HepG2 (cell line): ENCODE data around the gene SLIT1. TPM values are rescaled to one million over a fixed set of nuclear protein-coding genes. Genes with fewer than 3 reads are reported as not detected.
A peak's percentile ranks its signal among the peaks of the same experiment; 100 is the strongest.

ENCODE experiments used
- ATAC-seq: fragments of 200-7000 bp; cut with Tn5 transposase; 3 replicates; pipeline ENCODE4 v1.9.1; 2020; ENCODE audit warnings: mild to moderate bottlenecking, moderate library complexity
- BruUV-seq: library from RNA; stranded (reverse); fragments of 400-500 nt; replicated peaks from 2 replicates; lab custom pipeline; 2021; lab: Mats Ljungman, UMichigan
- CTCF ChIA-PET: fragments of 300-600 bp; formaldehyde crosslinking; extraction: SDS; loops from one replicate; lab custom pipeline; 2021; ENCODE audit warnings: low total read pairs, inconsistent platforms, low intra/inter-chr PET ratio; lab: Yijun Ruan, JAX
- POLR2A ChIA-PET: fragments of 350-600 bp; sonication (Branson Sonifier 250); formaldehyde crosslinking; loops from one replicate; lab custom pipeline; 2020; ENCODE audit warnings: antibody characterized with exemption, inconsistent platforms; lab: Yijun Ruan, JAX
- DNase-seq: peaks from one replicate; pipeline ENCODE4 v3.0.0-alpha.2; 2015; ENCODE audit warnings: low spot score
- FAIRE-seq: peaks from 3 replicates; lab custom pipeline; 2011; peaks lifted over from hg19 to GRCh38; lab: Jason Lieb, UNC
- H2AFZ ChIP-seq: one replicate; pipeline ENCODE4 v1.6.1; 2011; ENCODE audit warnings: low read length, inconsistent platforms
- H3K27ac ChIP-seq: fragments of 300-600 bp; 3 replicates; pipeline ENCODE4 v1.8.0; 2011; ENCODE audit warnings: mixed run types, mild to moderate bottlenecking, mixed read lengths, low read length, inconsistent platforms; ENCODE audit not compliant: insufficient read depth; ENCODE audit errors: extremely low read length
- H3K27me3 ChIP-seq, 2 experiments: fragments of 200-600 bp in 1 of 2; 2 replicates in 1 of 2; 3 replicates in 1 of 2; pipeline versions ENCODE4 v1.6.0 to v1.8.0; 2011; ENCODE audit warnings: low read length in 2 of 2, mild to moderate bottlenecking in 2 of 2, moderate library complexity in 2 of 2, inconsistent platforms in 1 of 2; ENCODE audit not compliant: insufficient read depth in 2 of 2, control insufficient read depth in 1 of 2
- H3K36me3 ChIP-seq, 2 experiments: fragments of 200-600 bp in 1 of 2; replicated peaks in 1 of 2; 2 replicates in 1 of 2; 3 replicates in 1 of 2; pipeline versions ENCODE4 v1.5.1 to v1.8.0; 2011; ENCODE audit warnings: low read length in 2 of 2, inconsistent platforms in 1 of 2; ENCODE audit not compliant: insufficient read depth in 2 of 2, control insufficient read depth in 1 of 2
- H3K4me1 ChIP-seq: 2 replicates; pipeline ENCODE4 v1.5.1; 2012; ENCODE audit warnings: low read length, inconsistent platforms; ENCODE audit not compliant: insufficient read depth
- H3K4me2 ChIP-seq: 2 replicates; pipeline ENCODE4 v1.6.0; 2011; ENCODE audit warnings: low read depth, low read length, inconsistent platforms
- H3K4me3 ChIP-seq, 3 experiments: fragments of 200-600 bp in 1 of 3; sonication (generic), shearing (Covaris generic) in 1 of 3; replicated peaks in 1 of 3; 2 replicates each; pipeline ENCODE4 v1.5.1; 2011 to 2016; ENCODE audit warnings: low read length in 3 of 3, inconsistent platforms in 2 of 3, low read depth in 2 of 3, mild to moderate bottlenecking in 2 of 3, control low read depth in 1 of 3, mixed read lengths in 1 of 3; ENCODE audit not compliant: insufficient read depth in 1 of 3
- H3K79me2 ChIP-seq: one replicate; pipeline ENCODE4 v1.6.1; 2011; ENCODE audit warnings: low read length, inconsistent platforms; ENCODE audit not compliant: insufficient read depth
- H3K9ac ChIP-seq: 2 replicates; pipeline ENCODE4 v1.6.0; 2011; ENCODE audit warnings: mild to moderate bottlenecking, low read depth, low read length, inconsistent platforms; ENCODE audit not compliant: insufficient read depth
- H3K9me3 ChIP-seq: 2 replicates; pipeline ENCODE4 v1.5.1; 2012; ENCODE audit warnings: mild to moderate bottlenecking, low read length
- H4K20me1 ChIP-seq: 2 replicates; pipeline ENCODE4 v1.6.0; 2011; ENCODE audit warnings: inconsistent platforms, mild to moderate bottlenecking, low read length, moderate library complexity; ENCODE audit not compliant: insufficient read depth
- HMGXB4 ChIP-seq, 2 experiments: sonication (generic) in 1 of 2; formaldehyde crosslinking in 1 of 2; IDR thresholded peaks; 2 replicates each; pipeline versions ENCODE4 v1.4.0 to v1.6.1; 2018 to 2020; ENCODE audit warnings: missing genetic modification reagents in 2 of 2, borderline replicate concordance in 1 of 2, low read depth in 1 of 2, mild to moderate bottlenecking in 1 of 2, missing biosample characterization in 1 of 2
- HOMEZ ChIP-seq: IDR thresholded peaks from 2 replicates; pipeline ENCODE4 v1.6.1; 2016; ENCODE audit warnings: low read depth
- MAX ChIP-seq: IDR thresholded peaks from 2 replicates; pipeline ENCODE4 v1.6.1; 2012; ENCODE audit warnings: inconsistent platforms
- PHF8 ChIP-seq: sonication (generic); formaldehyde crosslinking; IDR thresholded peaks from 2 replicates; pipeline ENCODE4 v1.5.0; 2020; ENCODE audit warnings: missing genetic modification reagents
- REXO4 ChIP-seq: sonication (generic); formaldehyde crosslinking; IDR thresholded peaks from 2 replicates; pipeline ENCODE4 v1.8.0; 2022; ENCODE audit warnings: missing genetic modification reagents, mild to moderate bottlenecking, borderline replicate concordance
- ZBTB3 ChIP-seq: sonication (generic); formaldehyde crosslinking; IDR thresholded peaks from 2 replicates; pipeline ENCODE4 v1.4.0; 2020; ENCODE audit warnings: low read depth, mild to moderate bottlenecking, moderate library complexity, missing genetic modification reagents, borderline replicate concordance
- ZNF121 ChIP-seq: sonication (generic); formaldehyde crosslinking; IDR thresholded peaks from 2 replicates; pipeline ENCODE4 v1.5.0; 2020; ENCODE audit warnings: mild to moderate bottlenecking, missing genetic modification reagents
- ZNF24 ChIP-seq: fragments of 450-650 bp; IDR thresholded peaks from 2 replicates; pipeline ENCODE4 v1.6.1; 2017; ENCODE audit warnings: antibody characterized with exemption, mild to moderate bottlenecking
- WGBS: methylation state at CpG from one replicate; pipeline ENCODE4 v1.1.6; 2017; ENCODE audit warnings: low lambda C conversion rate; 5-methylcytosine and 5-hydroxymethylcytosine counted together
- in situ Hi-C: cut with HindIII; loops from 2 replicates; pipeline ENCODE4 v1.10.0; 2017; ENCODE audit warnings: low pct_unique_long_range_greater_than_20kb; ENCODE audit not compliant: extremely low pct_ligation_motif_present
- intact Hi-C: fragments of 100-400 bp; cut with micrococcal nuclease; formaldehyde crosslinking; loops from one replicate; pipeline ENCODE4 v1.10.0; 2022; ENCODE audit not compliant: unreplicated experiment
- polyA plus RNA-seq, 8 experiments: library from polyadenylated mRNA; depleted of rRNA in 3 of 8; stranded (reverse) in 7 of 8; unstranded in 1 of 8; fragments of >200 nt; fragmentation: Illumina TruSeq in 4 of 8; extraction: Trizol in 4 of 8; gene quantifications; 2 replicates each; pipeline versions ENCODE4 v1.2.1 to v1.2.3, GENCODE V29; 2011 to 2016; ENCODE audit warnings: low read depth in 4 of 8, missing spikeins in 1 of 8, mixed read lengths in 1 of 8; ENCODE audit not compliant: insufficient read depth in 1 of 8
- total RNA-seq, 5 experiments: library from RNA; depleted of rRNA; stranded (reverse); fragments of >200 nt; fragmentation: Illumina TruSeq; extraction: Trizol; gene quantifications; 2 replicates each; pipeline ENCODE4 v1.2.3, GENCODE V29; 2016; ENCODE audit warnings: low read depth in 1 of 5
- TF ChIP-seq, protein P1 (sequence below): sonication (generic); formaldehyde crosslinking; conservative IDR thresholded peaks from 2 replicates; pipeline ENCODE4 v1.5.0; 2020; ENCODE audit warnings: missing genetic modification reagents
- TF ChIP-seq, protein P2 (sequence below): sonication (generic); formaldehyde crosslinking; IDR thresholded peaks from 2 replicates; pipeline ENCODE4 v1.4.0; 2020; ENCODE audit warnings: missing genetic modification reagents
- TF ChIP-seq, protein P3 (sequence below): IDR thresholded peaks from 2 replicates; pipeline ENCODE4 v1.6.1; 2016; ENCODE audit warnings: low read depth, borderline replicate concordance
- TF ChIP-seq, protein P4 (sequence below): sonication (generic); formaldehyde crosslinking; IDR thresholded peaks from 2 replicates; pipeline ENCODE4 v1.8.0; 2022; ENCODE audit warnings: low read depth, missing genetic modification reagents

Gene SLIT1
- total and polyA plus RNA-seq, 2 of the 13 experiments (the other 11 are each of a cell fraction or from before 2014, with no cell fraction given), result 0.09 to 0.33 TPM

GRCh38 chr10:97072851-97073665 is 112.7 kb downstream of the SLIT1 start (continued):
- TF ChIP-seq MAX (no peak), ZNF121 (CRISPR knock-in tag) (no peak), HMGXB4 (CRISPR knock-in tag; IDR thresholded peaks at IDR 0.05; ENCODE audit: borderline replicate concordance in 1 of 2, low read depth in 1 of 2) (0 out of 4 replicates have a peak, but pooled peaks of 1 of the 2 experiments have one; percentile 26), PHF8 (no peak), REXO4 (CRISPR knock-in tag) (no peak)
- TF ChIP-seq, protein P1, sequence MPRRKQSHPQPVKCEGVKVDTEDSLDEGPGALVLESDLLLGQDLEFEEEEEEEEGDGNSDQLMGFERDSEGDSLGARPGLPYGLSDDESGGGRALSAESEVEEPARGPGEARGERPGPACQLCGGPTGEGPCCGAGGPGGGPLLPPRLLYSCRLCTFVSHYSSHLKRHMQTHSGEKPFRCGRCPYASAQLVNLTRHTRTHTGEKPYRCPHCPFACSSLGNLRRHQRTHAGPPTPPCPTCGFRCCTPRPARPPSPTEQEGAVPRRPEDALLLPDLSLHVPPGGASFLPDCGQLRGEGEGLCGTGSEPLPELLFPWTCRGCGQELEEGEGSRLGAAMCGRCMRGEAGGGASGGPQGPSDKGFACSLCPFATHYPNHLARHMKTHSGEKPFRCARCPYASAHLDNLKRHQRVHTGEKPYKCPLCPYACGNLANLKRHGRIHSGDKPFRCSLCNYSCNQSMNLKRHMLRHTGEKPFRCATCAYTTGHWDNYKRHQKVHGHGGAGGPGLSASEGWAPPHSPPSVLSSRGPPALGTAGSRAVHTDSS, result no peak

GRCh38 chr10:97071496-97071895 is 114.3 kb downstream of the SLIT1 start:
- POLR2A ChIA-PET, result interaction anchor here (1.4 kb wide), 1 partner anchor 139 kb away, joined by 5 read pairs; no protein-coding TSS in a partner anchor
- no peak for TF ChIP-seq HOMEZ (CRISPR knock-in tag)
- TF ChIP-seq, protein P2, sequence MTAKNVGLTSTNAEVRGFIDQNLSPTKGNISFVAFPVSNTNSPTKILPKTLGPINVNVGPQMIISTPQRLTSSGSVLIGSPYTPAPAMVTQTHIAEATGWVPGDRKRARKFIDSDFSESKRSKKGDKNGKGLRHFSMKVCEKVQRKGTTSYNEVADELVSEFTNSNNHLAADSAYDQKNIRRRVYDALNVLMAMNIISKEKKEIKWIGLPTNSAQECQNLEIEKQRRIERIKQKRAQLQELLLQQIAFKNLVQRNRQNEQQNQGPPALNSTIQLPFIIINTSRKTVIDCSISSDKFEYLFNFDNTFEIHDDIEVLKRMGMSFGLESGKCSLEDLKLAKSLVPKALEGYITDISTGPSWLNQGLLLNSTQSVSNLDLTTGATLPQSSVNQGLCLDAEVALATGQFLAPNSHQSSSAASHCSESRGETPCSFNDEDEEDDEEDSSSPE (CRISPR knock-in tag), result no peak
- no peak for TF ChIP-seq ZNF24
- TF ChIP-seq, protein P3, sequence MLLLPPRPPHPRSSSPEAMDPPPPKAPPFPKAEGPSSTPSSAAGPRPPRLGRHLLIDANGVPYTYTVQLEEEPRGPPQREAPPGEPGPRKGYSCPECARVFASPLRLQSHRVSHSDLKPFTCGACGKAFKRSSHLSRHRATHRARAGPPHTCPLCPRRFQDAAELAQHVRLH (CRISPR knock-in tag), result no peak
- TF ChIP-seq ZBTB3 (CRISPR knock-in tag), result no peak
- TF ChIP-seq, protein P4, sequence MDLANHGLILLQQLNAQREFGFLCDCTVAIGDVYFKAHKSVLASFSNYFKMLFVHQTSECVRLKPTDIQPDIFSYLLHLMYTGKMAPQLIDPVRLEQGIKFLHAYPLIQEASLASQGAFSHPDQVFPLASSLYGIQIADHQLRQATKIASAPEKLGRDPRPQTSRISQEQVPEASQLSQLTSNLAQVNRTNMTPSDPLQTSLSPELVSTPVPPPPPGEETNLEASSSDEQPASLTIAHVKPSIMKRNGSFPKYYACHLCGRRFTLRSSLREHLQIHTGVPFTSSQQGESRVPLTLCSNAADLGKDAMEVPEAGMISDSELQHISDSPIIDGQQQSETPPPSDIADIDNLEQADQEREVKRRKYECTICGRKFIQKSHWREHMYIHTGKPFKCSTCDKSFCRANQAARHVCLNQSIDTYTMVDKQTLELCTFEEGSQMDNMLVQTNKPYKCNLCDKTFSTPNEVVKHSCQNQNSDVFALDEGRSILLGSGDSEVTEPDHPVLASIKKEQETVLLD (CRISPR knock-in tag), result no peak

More at GRCh38 chr10:97071496-97071895, 114.3 kb downstream of the SLIT1 start:
- intact Hi-C loops (no loop called here), in situ Hi-C loops (loop anchor here (5.0 kb wide), 1 partner anchor 136 kb away; no protein-coding TSS in a partner anchor)
- no peaks in the 10 kb centered on the region for H3K9me3 ChIP-seq
- H3K4me2 ChIP-seq, result no peak overlapping the region
- H3K79me2 ChIP-seq, result no peaks in the 10 kb centered on the region
- no peak overlapping the region for H3K9ac ChIP-seq
- no peak for ATAC-seq
- BruUV-seq, result no TSS peak
- FAIRE-seq, result no peak
- H3K4me3 ChIP-seq, result no peak overlapping the region
- WGBS, result 2% methylated on average over 7 of the region's 7 CpGs
- CTCF ChIA-PET, result interaction anchor here (4.7 kb wide), 1 partner anchor 139 kb away, joined by 56 read pairs; no protein-coding TSS in a partner anchor
- H3K27ac ChIP-seq, result no peak overlapping the region
- H3K27me3 ChIP-seq, result peaks cover 11 to 64% of the 10 kb centered on the region in 2 experiments; a peak in 4 of 5 replicates
- H3K36me3 ChIP-seq, result no peaks in the 10 kb centered on the region
- no peaks in the 10 kb centered on the region for H4K20me1 ChIP-seq
- no peak overlapping the region for H2AFZ ChIP-seq
- H3K4me1 ChIP-seq, result no peaks in the 10 kb centered on the region
- no peak for DNase-seq
